ENCODE results near the gene DMRTA1.
"Not testable (repeated sequence)": the region's sequence is repeated elsewhere in the genome, so short reads cannot be mapped to it uniquely, and the experiment has no call there.

GRCh38 chr9:22435252-22435651 is 11.4 kb upstream of the DMRTA1 start:
- TF ChIP-seq JUNB (IDR thresholded peaks at IDR 0.05); CTCF (IDR thresholded peaks at IDR 0.05); GATA3 (IDR thresholded peaks at IDR 0.05; ENCODE audit: borderline replicate concordance); KDM5A (IDR thresholded peaks at IDR 0.05); RFX5 (IDR thresholded peaks at IDR 0.05); RAD21 (conservative IDR thresholded peaks at IDR 0.05 in 1 of 2, IDR thresholded peaks at IDR 0.05 in 1 of 2); JUN (IDR thresholded peaks at IDR 0.05); MAX (IDR thresholded peaks at IDR 0.05); POLR2A (IDR thresholded peaks at IDR 0.05; ENCODE audit: low read length); EP300 (IDR thresholded peaks at IDR 0.05): not testable (repeated sequence)

All from A549 (cell line).